NCI-H2171 treated with DMSO at 0.1 percent for 48 hours (cell line): ENCODE results near the gene DNAJC9.

Source experiments
- DNase-seq: peaks from one replicate; lab custom pipeline; 2025; lab: John Stamatoyannopoulos, UW

Gene DNAJC9

DNA sequence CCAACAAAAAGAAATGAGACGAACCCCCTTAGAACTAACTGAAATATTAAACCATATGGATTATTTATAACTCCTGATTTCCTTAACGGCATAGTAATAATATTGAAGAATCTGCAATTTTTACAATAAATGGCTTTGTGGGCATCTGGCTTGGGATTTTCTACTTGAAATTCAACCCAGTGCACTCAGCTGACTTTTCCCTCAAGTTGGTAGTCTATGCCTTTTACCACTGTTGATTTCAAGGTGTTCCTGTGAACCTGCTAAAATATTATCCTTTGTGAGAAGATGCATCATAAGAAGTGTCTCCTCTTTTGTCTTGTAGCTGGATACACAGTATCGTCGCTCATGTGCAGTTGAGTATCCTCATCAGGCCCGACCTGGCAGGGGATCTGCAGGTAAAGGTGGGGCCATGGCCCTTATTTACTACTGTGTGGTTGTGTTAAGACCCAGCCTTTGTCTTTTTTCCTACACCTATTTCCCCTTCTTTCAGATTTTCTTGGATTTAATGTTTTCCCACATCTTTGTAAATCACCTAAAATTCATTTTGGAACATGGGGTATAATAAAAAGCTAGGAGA, 8.0 kb downstream of the DNAJC9 start:
- no peak for DNase-seq

DNA sequence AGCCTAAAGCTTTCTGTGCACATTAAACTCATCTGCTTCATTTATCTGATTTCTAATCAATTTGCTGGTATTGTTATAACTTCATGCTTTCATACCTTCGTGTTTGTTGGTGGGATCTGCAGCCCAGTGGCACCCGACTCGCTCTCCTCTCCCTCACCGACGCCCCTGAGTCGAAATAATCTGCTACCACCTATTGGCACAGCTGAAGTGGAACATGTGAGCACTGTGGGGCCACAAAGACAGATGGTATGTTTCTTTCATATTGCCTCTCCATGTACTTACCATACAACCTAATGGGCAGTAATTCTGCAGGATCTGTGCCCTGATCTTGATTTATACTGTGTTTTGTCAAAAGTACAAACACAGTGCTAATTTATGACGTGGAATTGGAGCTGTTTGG, 12.4 kb downstream of the DNAJC9 start:
- no peak for DNase-seq

DNA sequence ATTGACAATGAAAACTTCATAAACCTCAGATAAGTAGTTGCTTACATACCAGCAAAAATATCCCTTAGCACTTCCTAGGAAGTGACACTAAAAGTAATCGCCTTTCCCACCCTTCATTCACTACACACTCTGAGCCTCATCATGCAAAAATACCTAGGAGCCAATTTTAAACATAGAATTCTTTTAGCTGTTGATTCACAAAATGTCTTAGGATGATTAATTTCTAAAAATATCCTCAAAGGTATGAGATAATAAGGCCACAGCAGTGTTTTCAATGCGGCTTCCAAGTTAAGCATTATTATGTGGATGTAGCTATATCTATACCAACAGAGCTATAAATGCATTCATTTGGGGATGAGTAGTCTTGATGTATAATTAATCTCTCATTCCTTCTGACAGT, 13.2 kb downstream of the DNAJC9 start:
- DNase-seq = no peak

DNA sequence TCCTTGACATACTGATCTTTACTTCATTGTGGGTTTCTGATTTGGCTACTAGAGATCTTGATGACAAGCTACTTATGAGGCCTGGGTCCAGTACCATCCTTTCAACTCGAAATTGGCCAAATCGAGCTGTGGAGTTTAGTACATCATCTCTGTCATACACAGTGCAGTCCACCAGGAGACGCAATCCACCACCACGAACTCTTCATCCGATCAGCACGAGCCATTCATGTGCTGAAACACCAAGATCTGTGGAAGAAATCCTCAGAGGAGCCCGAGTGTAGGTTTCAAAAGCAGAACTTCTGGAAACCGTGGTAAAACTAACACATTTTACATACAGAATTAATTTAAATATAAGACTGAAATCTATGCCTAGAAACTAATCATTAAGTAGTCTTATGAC, 14.2 kb downstream of the DNAJC9 start:
- no peak for DNase-seq

DNA sequence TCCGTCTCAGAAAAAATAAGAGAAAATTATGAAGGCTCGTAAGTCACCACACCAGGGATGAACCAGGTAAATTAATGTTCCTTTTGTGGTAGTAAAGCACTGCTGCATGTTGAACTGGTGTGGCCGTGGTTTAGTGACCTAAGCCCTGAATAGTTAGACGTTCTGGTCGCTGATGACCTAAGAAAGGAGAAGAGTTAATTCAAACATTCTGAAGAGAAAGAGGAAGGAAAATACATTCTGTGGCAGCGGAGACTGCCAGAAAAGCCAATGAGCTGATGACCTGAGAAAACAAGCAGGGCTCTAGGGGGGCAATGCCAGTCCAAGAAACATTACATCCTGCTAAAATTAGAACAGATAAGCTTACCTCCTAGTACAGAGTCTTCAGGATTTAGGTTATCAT, 17.5 kb downstream of the DNAJC9 start:
- DNase-seq = no peak

DNA sequence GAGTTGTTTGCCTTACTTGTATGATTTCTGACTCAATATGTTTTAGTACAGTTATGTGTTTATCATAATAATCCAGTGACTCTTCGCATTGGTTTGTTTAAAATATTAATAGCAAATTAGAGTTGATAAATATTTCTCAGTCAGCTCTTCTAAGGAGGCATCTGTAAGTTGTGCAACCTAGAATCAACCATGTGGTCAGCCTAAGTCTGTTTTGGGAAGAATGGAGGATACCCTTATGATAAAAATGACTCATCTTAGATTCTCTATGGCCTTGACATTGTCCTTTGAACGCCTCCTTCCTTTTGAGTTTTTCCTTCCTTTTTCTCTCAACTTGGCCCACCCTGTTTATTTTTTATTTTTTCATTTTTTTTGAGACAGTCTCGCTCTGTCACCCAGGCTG, 18.8 kb downstream of the DNAJC9 start:
- DNase-seq = no peak

DNA sequence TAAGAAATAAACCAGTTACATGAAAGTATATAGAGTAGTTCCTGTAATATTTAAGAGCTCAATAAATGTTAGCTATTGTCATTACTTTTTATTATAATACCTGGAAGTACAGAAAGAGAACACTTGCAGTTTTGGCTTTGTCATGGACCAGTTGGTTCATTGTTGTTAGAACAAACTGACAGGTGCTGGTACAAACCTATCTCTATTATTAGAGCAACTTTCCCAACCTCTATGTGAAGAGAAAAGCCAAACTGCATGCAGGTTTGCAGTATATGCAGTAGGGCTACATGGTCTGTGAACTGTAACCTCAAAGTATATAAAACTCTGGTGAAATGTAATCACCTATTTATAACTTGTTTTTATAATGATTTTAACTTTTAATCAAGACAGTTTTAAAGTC, 20.4 kb downstream of the DNAJC9 start:
- DNase-seq = no peak

DNA sequence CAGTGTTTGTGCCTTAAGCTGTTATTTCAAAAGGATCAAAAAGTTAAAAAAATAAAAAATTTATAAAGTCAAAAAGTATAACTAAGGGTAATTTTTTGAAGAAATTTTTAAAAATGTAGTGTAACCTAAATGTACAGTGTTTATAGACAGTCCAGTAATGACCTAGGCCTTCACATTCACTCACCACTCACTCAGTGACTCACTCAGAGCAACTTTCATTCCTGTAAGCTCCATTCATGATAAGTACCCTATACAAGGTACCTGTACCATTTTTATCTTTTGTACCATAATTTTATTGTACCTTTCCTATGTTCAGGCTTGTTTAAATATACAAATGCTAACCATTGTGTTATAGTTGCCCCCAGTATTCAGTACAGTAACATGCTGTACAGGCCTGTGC, 21.5 kb downstream of the DNAJC9 start:
- DNase-seq = no peak

DNA sequence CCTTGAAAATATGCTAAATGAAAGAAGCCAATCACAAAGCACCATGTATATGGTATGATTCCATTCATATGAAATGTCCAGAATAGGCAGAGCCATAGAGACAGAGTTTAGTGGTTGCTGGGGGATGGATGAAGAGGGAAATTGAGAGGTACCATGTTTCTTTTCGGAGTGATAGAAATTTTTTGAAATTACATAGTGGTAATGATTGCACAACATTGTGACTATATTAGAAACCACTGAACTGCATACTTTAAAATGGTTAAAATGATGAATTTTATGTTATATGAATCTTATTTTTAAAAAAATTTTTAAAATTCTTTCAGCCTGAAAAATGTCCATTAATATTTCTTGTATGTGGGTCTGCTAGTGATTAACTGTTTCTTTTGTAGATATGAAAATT, 26.1 kb downstream of the DNAJC9 start:
- DNase-seq = no peak

DNA sequence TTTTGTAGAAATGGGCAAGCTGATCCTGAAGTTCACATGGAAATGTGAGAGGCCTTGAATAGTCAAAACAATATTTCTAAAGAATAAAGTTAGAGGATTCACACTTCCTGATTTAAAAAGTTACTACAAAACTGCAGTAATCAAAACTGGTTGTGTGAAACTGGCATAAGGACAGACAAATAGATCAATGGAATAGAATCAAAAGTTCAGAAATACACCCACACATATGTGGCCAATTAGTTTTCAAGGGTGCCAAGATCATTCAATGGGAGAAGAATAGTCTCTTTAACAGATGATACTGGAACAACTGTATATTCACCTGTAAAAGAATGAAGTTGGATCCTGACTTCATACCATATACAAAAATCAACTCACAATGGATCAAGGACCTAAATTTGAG, 27.7 kb downstream of the DNAJC9 start:
- no peak for DNase-seq

DNA sequence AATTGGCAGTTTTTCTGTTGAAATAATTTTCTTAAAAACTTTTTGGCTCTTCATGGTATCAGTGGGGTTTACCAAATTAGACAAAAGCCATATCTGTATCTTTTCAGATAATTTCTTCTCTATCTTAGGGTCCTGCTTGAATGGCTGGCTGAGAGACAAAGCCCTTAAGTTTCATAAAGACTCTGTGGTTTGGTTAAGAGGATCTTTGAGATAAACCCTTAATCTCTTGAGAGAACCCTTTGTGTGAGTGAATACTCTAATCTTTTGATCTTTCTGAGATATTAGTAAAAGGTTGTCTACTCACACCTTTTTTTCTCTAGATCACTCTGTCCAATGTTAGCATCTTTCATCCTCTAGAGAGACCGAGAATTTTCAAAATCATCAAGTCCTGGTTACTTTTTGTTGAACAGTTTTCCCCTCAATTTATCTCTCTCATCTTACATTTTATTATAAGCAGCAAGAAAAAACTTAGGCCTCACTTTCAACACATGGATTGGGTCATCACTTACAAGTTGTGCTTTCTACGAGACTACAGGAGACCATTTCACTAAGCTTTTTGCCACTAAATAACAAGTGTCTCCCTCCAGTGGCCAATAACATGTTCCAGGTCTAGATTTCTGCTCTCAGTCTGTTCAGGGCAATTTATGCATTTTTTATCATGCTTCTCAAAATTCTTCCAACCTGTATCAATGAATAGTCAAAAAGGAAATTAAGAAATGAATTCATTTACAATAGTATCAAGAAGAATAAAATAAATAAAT, 28.4 kb downstream of the DNAJC9 start:
- DNase-seq = no peak

DNA sequence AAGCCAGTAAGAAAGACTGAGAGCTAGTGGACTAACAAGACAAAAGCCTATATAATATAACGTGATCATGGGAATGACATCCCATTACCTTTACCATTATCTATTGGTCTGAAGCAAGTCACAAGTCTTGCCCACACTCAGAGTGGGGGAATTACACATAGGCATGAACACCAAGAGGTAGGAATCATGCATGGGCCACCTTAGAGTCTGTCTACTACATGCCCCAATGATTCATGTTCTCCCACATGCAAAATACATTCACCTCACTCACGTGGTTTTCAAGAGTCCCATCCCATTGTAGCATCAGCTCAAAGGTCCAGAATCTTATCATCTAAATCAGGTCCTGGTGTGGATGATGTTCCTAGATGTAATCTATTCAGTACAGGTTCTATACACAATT, 29.4 kb downstream of the DNAJC9 start:
- DNase-seq = no peak

DNA sequence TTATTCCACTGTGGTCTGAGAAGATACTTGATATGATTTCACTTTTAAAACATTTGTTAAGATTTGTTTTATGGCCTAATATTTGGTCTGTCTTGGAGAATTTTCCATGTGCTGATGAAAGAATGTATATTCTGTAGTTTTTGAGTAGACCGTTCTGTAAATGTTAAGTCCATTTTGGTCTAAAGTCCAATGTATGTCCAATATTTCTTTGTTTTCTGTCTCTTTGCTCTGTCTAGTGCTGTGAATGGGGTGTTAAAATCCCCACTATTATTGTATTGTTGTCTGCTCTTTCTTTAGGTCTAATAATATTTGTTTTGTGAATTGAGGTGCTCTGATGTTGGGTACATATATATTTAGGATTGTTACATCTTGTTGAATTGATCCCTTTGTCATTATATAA, 31.3 kb downstream of the DNAJC9 start:
- DNase-seq = no peak

DNA sequence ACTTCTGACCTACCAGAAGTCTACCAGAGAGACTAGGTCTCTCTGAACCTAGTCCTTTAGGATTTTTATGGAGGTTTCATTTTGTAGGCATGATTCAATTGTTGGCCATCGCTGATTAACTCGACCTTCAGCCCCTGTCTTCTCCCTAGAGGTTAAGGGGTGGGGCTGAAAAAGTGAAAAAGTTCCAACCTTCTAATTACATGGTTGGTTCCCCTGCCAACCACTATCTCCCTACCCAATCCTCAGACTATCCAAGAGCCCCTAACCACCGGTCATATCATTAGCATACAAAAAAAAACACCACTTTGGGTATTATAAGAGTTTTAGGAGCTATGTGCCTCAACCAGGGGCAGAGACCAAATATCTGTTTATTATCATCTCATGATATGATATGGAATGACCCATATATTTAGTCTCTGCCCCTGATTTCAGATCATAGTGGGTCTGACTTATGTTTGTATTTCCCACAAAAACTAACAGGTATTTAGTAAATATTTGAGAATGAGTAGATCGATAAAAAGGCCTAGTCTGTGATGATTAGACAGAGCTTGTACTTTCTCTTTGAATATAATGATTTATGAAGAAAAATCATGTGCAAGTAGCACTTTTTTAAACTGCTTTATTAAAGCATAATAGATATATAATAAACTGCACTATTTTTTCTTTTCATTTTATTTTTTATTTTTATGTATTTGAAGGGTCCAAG, 35.8 kb downstream of the DNAJC9 start:
- no peak for DNase-seq

DNA sequence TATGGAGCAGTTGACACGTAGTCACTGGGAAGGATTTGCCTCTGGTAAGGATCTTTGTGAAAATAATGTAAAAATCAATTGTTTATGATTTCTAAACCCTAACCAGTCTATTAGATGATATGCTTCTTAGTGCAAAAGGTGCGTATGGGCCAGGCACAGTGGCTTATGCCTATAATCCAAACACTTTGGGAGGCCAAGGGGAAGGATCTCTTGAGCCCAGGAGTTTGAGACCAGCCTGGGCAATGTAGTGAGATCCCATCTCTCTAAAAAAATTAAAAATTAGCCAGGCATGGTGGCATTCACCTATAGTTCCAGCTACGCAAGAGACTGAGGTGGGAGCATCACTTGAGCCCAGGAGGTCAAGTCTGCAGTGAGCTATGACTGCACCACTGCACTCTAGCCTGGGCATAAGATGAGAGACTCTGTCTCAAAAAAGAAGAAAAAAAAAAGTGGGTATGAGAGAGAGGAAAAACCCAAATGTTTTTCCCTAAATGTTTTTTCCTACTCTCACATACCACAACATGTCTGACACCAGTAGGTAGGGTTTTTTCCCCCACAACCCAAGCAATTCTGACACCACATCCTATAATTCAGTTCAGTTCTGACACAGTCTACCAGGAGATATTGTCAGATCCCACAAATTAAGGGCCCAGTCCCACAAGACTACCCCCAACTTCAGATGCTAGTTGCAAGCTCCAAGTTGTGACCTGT, 36.5 kb downstream of the DNAJC9 start:
- DNase-seq = no peak

DNA sequence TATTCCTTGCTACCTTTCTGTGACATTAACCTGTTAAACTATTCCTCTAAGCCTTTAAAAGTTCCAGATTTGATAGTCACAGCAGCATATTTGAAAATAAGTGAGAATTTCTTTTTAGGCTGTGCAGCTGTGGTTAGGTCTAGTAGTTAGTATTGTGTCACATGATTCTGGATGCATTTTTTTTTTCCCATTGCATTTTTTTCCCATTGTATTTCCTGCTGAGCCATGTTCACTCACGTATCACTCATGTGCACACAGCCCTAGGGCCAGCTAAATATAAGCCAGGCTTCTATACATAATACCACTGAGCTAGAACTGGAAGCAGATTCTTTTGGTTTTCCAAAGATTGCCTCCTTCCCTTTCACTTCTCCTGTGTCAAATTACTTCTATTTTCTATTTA, 37.4 kb downstream of the DNAJC9 start:
- DNase-seq = peak; percentile 3

DNA sequence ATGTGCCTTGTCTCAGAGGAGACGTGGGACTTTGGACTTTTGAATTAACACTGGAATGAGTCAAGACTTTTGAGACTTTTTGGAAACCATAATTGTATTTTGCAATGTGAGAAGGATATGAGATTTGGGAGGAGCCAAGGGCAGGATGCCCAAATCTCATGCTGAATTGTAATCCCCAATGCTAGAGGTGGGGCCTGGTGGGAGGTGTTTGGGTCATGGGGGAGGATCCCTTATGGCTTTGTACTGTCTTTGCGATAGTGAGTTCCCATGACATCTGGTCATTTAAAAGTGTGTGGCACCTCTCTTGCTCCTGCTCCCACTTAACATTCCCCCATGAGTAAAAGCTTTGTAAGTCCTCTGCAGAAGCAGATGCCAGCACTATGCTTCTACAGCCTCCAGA, 39.2 kb downstream of the DNAJC9 start:
- no peak for DNase-seq

DNA sequence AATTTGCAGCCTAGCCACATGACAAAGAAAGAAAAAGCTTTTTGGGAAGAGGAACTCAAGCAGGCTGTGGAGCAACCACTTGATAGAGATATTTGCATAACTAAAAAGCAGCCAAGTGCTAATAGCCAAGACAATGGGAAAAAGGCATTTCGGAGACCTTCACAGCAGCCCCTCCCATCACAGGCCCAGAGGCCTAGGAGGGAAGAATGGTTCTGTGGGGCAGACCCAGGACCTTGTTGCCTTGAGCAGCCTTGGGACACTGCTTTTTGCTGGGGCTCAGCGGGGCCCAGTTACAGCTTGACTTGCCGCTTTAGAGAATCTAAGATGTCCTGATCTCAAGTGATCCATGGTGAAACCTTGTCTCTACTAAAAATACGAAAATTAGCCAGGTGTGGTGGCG, 40.7 kb downstream of the DNAJC9 start:
- no peak for DNase-seq

DNA sequence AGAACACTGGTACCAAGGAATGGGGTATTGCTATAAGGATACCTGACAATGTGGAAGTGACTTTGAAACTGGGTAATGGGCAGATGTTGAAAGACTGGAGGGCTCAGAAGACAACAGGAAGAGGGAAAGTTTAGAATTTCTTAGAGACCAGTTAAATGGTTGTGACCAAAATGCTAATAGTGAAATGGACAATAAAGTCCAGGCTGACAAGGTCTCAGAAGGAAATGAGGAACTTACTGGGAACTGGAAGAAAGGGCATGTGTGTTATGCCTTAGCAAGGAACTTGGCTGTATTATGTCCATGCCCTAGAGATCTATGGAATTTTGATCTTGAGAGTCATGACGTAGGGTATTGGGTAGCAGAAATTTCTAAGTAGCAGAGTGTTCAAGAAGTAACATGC, 41.2 kb downstream of the DNAJC9 start:
- no peak for DNase-seq

DNA sequence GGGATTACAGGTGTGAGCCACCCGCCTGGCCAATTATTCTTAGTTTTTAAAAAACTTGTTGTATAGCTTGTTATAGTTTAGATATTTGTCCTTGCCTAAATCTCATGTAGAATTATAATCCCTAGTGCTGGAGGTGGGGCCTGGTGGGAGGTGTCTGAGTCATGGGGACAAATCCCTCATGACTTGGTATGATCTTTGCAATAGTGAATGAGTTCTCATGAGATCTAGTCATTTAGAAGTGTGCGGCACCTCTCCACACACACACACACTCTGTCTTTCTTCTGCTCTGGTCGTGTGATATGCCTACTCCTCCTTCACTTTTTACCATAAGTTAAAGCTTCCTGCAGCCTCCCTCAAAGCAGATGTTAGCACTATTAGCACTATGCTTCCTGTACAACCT, 42.0 kb downstream of the DNAJC9 start:
- no peak for DNase-seq
